GM19023 (cell line): ENCODE results near the gene KHNYN.
"Not testable (repeated sequence)": the region's sequence is repeated elsewhere in the genome, so short reads cannot be mapped to it uniquely, and the experiment has no call there.

Source experiments
- ATAC-seq: cut with Tn5 transposase; IDR thresholded peaks from one replicate; pipeline ENCODE4 v1.9.1; 2021; ENCODE audit warnings: mild to moderate bottlenecking, moderate library complexity; ENCODE audit not compliant: unreplicated experiment

The KHNYN gene

DNA sequence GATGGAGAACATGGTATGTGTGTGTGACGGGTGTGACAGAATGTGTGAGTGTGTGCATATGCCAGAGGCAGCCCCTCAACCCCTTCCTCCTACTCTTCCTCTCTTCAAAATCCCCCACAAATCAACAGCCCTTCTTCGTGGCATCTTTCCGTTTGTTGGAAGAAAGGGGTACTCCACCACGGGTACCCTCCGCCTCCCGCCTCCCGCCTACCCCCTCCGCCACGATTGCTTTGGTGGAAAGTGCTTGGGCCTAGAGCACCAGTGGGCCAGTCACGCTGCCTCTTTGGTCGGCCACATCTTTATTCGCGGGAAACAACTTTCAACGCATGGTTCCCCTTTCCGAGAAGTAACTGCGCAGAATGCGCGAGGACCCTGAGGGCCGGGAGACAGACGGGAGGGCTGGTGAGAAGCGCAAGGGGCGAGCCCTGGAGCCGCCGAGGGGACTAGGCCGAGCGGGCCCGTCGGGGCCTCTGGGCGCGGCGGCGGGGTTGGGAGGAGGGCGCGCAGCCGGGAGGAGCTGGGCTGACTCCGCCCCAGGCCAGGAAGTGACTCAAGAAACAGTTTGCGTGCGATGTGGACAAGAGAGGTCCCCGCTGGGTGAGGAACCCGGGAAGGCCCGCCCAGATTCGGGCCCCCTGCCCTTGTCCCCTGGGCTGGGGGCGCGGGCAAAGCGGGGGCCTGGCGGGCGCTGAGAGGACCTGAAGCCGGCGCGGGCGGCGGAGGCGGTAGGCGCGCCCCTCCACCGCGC lies at the start of gene KHNYN, which contains the start of gene CBLN3:
Gene KHNYN, plus strand, starts transcription at position 560 of the 748 bp plus-strand sequence. CDS start 777 bp downstream, outside the sequence.
Gene CBLN3, minus strand, starts transcription at position 274 of the 748 bp plus-strand sequence. CDS start 614 bp downstream, outside the sequence.
- ATAC-seq: peak; percentile 84

DNA sequence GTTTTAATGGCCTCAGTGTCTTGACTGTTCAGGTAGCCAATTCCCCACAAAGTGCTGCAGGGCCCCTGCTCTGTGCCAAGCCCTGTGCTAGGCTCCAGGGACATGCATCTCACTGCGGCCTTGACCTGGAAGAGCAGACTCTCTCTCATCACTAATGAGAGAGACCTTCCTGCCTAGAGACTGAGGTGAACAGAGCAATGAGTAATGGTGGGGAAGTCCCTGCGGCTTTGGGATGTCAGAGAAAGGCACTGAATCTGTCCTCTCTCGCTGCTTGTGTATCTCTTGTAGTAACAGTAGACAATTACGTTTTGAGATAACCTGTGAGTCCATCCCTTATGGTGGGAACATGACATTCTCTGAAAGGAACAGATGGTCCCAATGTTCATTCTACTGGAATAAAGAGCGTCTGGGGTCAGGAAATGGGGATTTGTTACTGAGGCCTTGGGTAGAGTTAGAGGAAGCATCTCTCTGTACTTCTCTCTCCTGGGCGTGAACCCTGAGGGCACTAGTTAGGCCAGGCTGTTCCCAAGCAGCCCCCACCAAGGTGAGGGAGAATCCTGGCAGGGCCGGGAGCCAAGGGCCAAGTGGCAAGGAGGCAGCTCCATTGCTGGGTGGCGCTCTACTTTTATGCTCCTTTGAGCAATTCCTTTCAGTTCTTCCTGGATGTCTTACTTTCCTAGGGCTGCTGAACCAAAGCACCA lies 48.2 kb upstream of the KHNYN start:
- no peak for ATAC-seq

- ATAC-seq: no peak
These were observed 47.7 kb upstream of the KHNYN start for GRCh38 chr14:24382064-24382371.

- ATAC-seq: no peak
These were observed 45.6 kb upstream of the KHNYN start for GRCh38 chr14:24384169-24384568.

- ATAC-seq: no peak
These were observed 44.2 kb upstream of the KHNYN start for GRCh38 chr14:24385524-24385923.

DNA sequence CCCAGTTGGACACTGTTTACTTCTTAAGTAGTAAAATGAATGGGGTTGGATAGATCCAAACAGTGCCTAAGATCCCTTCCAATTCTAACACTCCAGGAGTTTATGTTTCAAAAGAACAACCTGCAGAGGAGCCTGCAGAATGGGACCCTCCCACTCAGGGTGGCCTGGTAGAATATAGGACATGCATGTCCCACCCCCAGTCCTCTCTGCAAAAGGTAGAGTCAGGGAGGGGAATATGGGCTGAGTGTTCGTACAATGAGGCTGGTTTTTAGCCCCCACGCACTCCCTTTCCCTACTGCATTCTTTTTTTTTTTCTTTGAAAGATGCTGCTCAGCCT lies 42.8 kb upstream of the KHNYN start:
- no peak for ATAC-seq

GRCh38 chr14:24387579-24387978 lies 42.2 kb upstream of the KHNYN start:
- not testable (repeated sequence) for ATAC-seq

DNA sequence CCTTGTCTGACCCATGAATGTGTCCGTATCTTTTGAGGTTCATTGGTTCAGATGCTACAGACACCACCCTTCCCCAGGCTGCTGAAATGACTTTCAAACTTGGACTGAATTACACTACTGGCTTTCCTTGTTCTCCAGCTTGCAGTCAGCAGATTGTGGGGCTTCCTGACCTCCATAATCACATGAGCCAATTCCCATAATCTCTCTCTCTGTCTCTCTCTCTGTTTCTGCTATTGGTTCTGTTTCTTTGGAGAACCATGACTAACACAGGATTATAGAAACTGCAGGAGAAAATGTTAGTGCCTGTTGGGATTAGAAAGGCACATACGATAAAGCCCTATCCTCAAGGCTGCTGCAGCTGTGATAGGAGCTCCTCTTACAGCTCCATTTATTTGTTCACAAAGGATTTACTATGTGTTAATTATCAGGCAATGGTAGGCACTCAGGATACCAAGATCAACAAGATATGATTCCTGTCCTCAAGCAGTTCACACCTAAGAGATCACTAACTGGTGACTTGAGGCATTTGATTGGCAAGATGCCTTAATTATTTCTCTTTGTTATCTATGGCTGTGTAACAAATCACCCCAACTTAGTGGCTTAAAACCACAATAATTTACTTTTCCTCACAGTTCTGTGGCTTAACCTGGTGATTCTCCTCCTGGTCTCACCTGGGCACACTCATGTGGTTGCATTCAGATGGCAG lies 41.1 kb upstream of the KHNYN start:
- ATAC-seq: no peak

DNA sequence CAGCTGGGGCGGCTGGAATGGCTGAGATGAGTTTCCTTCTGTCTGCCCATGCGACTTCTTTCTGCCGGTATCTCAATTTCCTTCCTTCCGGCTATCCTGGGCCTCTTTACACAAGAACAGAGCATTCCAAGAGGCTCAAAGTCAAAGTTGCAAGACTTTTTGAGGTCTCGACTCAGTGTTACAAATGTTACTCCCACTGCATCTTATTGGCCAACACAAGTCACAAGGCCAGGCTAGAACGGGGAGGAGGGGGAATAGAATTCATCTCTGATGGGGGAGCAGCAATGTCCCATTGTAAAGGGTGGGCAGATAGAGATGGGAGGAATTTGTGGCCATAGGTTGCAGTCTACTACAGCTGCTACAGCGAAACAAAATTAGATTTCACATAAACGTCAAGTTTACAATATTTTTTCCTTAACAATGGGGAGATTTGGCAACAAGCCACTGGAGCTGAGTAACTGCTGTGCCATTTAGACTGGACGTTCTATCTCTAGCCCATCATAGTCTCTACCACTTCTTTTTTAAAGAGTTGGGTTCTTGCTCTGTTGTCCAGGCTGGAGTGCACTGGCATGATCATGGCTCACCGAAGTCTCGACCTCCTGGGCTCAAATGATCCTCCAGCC lies 40.4 kb upstream of the KHNYN start:
- no peak for ATAC-seq

- ATAC-seq: no peak
These were observed 38.9 kb upstream of the KHNYN start for GRCh38 chr14:24390701-24391468.

DNA sequence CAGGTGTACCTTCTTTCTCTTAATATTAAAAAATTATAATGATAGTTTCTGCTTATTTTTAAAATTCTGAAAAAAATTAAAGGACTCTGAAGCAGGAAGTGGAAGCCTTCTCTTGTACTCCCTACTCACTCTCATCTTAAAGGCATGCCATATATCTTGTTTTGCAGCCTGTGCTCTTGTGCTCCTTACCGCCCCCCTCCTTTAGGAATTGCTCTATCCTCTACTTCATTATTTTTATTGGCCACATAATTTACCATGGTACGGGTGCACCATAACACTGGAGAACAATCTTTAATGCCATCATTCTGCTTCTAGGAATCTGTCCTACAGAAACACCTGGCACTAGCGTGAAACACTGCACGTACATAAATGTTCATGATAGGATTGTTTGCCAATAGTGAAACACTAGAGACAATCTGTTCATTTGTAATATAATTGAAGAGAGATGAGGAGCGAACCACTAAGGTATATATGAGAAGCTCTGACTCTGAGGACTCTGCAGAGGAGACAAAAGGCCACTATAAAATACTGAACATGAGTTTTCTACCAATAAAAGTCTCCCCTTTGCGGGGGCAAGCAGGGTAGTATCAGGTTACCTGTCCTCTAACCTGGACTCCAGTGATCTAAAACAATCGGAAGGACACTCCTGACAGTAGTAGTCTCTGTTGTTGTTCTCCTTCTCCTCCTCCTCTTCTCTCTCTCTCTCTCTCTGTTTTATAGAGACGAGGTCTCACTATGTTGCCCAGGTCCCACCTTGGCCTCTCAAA lies 37.2 kb upstream of the KHNYN start:
- no peak for ATAC-seq

DNA sequence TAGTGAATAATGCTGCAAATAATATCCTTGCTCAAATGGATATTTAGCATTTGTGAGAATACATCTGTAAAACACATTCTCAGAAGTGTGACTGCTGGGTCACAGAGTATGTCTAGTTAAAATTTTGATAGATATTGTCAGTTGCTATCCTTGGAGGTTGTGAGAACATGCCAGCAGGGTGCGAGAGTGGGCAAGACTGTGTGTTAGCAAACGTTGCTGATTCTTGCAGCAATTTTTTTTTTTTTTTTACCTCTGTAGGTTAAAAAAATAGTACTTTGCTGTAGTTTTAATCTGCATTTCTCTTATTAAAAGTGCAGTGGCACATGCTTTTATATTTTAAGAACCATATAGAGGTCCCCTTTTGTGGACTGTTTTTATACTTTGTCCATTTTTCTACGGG lies 35.5 kb upstream of the KHNYN start:
- no peak for ATAC-seq

- ATAC-seq: no peak
These were observed 33.9 kb upstream of the KHNYN start for GRCh38 chr14:24395609-24396582.

DNA sequence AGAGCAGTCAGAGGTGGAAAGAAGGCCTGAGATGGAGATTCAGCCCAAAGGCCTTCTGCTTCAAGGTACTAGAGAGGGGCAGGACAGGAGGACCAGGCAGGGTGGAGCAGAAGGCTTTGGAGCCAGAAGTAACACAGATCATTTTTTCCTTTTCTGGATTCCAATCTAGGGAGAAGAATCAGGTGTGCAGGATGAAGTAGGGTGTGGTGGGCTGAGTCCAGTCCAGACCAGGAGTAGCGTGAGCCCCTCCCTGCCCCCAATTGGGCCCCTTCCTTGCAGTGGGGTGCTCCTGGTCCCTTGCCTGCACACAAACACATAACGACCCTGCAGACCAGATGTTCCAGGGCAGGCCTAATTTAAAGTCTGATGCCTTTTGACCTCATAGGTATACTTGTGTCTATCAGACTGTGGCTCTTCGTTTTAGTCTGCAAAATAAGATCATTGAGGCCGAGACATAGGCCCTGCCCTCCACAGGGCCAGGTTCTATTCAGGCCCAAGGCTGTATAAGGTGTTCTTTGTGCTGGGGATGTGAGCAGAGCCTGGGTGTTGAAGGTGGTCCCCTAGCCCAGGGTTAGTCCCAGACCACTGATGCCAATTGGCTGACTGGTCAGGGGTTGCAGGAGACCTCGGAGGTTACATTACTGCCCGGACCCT lies 32.0 kb upstream of the KHNYN start:
- no peak for ATAC-seq

DNA sequence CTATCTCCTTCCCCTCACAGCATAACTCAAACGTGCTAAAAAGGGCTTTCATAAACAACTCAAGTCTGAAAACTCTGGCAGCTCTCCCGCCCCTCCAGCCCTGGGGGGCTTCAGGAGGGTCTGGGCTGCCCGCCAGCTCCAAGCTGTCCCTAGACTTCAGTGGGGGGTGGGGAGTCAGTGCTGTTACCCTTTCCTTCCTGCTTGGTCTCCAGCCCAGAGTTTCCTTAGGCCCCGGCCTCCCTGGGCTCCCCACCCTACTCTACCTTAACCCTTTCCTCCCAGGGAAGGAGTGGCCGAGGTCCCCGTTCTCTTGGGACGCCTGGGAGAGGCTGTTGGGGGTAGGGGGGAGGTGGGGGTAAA lies 31.5 kb upstream of the KHNYN start:
- no peak for ATAC-seq

DNA sequence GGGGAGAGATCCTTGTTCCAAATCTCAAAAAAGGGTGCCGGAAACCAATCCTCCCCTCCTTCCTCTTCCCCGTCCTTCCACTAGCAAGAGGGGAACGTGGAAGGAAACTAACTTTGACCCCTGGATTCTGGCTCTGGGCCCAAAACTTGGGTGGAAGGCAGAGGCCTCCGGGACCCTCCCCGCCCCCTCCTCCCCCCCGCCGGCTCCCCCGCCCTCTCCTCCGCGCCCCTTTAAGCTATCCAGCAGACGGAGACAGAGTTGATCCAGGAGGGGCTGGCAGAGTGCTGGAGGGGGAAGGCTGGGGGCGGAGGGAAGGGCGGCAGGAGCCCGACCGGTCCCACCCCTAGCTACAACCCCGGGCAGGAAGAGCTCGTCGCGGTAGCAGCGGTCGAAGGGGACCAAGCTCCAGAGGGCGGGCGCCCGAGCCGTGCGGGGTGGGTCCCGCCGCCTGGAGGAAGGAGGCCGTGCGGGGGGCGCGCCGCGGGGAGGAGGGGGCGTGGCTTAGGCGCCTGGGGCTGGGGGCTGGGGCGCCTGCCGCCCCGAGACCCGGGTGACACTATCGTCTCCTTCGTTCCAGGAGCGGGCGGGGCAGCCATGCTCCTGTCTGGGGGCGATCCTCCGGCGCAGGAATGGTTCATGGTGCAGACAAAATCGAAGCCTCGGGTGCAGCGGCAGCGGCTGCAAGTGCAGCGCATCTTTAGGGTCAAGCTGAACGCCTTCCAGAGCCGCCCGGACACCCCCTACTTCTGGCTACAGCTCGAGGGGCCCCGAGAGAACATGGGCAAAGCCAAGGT lies 30.9 kb upstream of the KHNYN start, which contains the start of gene NYNRIN:
Gene NYNRIN, plus strand, starts transcription at position 351 of the 794 bp plus-strand sequence. Its CDS starts 244 bp downstream, at position 595.
- no peak for ATAC-seq

DNA sequence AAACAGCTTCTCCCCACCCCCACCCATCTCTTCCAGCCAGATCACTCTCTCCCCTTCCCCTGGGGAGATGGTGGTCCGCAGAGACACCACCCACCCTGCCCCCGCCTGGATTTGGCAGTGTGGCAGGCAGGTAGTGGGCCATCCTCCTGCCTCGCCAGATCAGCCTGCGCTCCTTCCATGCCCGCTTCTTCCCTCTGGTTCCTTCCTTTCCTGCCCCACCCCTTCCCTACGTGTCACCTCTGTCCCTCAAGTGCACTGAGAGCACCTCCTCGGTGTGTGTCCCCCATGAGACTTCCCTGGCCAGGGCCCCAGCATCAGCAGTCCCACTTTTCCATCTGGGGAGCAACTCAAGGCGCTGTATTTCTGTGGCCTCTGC lies 30.3 kb upstream of the KHNYN start:
- ATAC-seq: no peak
